Esophagus squamous epithelium (tissue), 5 donors: Measurements from ENCODE around the gene PANX3. TPM values are rescaled to one million over a fixed set of nuclear protein-coding genes. Genes with fewer than 3 reads are reported as not detected.

Experiments used
- DNase-seq: peaks from one replicate; lab custom pipeline; 2025; lab: John Stamatoyannopoulos, UW
- H3K27ac ChIP-seq, 4 donors: fragments of 200-600 bp; sonication (generic); one replicate each; pipeline ENCODE4 v1.5.1; 2016 to 2019; ENCODE audit warnings: mild to moderate bottlenecking in 1 of 4
- H3K27me3 ChIP-seq, 4 donors: fragments of 200-600 bp; sonication (generic); 1 replicate in 3 of 4; 2 replicates in 1 of 4; pipeline versions ENCODE4 v1.5.1 to v1.6.0; 2017 to 2021; ENCODE audit warnings: antibody characterized with exemption in 1 of 4
- H3K36me3 ChIP-seq, 3 donors: fragments of 200-600 bp; sonication (generic); one replicate each; pipeline ENCODE4 v1.5.1; 2016 to 2019
- H3K4me1 ChIP-seq, 3 donors: fragments of 200-600 bp; sonication (generic); one replicate each; pipeline ENCODE4 v1.5.1; 2017 to 2019
- H3K4me3 ChIP-seq, 4 donors: fragments of 200-600 bp; sonication (generic); 1 replicate in 3 of 4; 2 replicates in 1 of 4; pipeline ENCODE4 v1.5.1; 2016 to 2019; ENCODE audit warnings: mild to moderate bottlenecking in 2 of 4, moderate library complexity in 1 of 4
- H3K9me3 ChIP-seq, 3 donors: fragments of 200-600 bp; sonication (generic); one replicate each; pipeline ENCODE4 v1.5.1; 2016 to 2019
- CTCF ChIP-seq, 6 experiments: fragments of 450-650 bp in 4 of 6; fragments of 200-600 bp in 2 of 6; sonication (generic) in 2 of 6; IDR thresholded peaks; one replicate each; pipeline ENCODE4 v1.5.1; 2016 to 2019; ENCODE audit warnings: antibody characterized with exemption in 6 of 6, mild to moderate bottlenecking in 4 of 6, moderate library complexity in 4 of 6
- POLR2A ChIP-seq, 4 donors: fragments of 450-650 bp; IDR thresholded peaks; one replicate each; pipeline ENCODE4 v1.6.1; 2017; ENCODE audit warnings: antibody characterized with exemption in 4 of 4, mild to moderate bottlenecking in 4 of 4, moderate library complexity in 3 of 4
- WGBS, 2 donors: methylation state at CpG; one replicate each; pipeline ENCODE4 v1.1.5; 2018; 5-methylcytosine and 5-hydroxymethylcytosine counted together
- intact Hi-C: fragments of 100-400 bp; cut with DNase I; formaldehyde crosslinking; loops from one replicate; pipeline ENCODE4 v1.15.0; 2022
- total RNA-seq, 4 donors: library from RNA; depleted of rRNA; stranded (reverse); fragments of >200 nt; gene quantifications; one replicate each; pipeline ENCODE4 v1.1.0, GENCODE V29; 2016
- donor health status: DM: yes; HTN: yes; CAD: no.

Gene PANX3
- total RNA-seq, 4 donors from 2014 or later: not detected

GRCh38 chr11:124591430-124591829, 19.8 kb upstream of the PANX3 start:
- intact Hi-C loops: no loop called here
- no peak for DNase-seq

GRCh38 chr11:124592627-124593026, 18.6 kb upstream of the PANX3 start:
- H3K9me3 ChIP-seq: no peaks in the 10 kb centered on the region
- WGBS, 2 donors: 46 to 60% methylated on average over 6 of the region's 6 CpGs
- TF ChIP-seq CTCF (IDR thresholded peaks at IDR 0.05) (no peak), POLR2A (IDR thresholded peaks at IDR 0.05) (no peak)
- no peaks in the 10 kb centered on the region for H3K4me1 ChIP-seq
- H3K4me3 ChIP-seq: no peak overlapping the region
- H3K36me3 ChIP-seq: no peaks in the 10 kb centered on the region
- no peak overlapping the region for H3K27ac ChIP-seq
- intact Hi-C loops: no loop called here
- H3K27me3 ChIP-seq: peaks cover 0 to 20% (median 0%) of the 10 kb centered on the region in 4 donors
- no peak for DNase-seq

More at GRCh38 chr11:124591430-124591829, 19.8 kb upstream of the PANX3 start:
- no peaks in the 10 kb centered on the region for H3K4me1 ChIP-seq
- H3K9me3 ChIP-seq: no peaks in the 10 kb centered on the region
- H3K27ac ChIP-seq: no peak overlapping the region
- H3K27me3 ChIP-seq: peaks cover 0 to 19% (median 0%) of the 10 kb centered on the region in 4 donors
- no peak for TF ChIP-seq CTCF (IDR thresholded peaks at IDR 0.05)
- no peak for TF ChIP-seq POLR2A (IDR thresholded peaks at IDR 0.05)
- H3K36me3 ChIP-seq: no peaks in the 10 kb centered on the region
- no peak overlapping the region for H3K4me3 ChIP-seq
- 54 to 63% methylated on average over 2 of the region's 2 CpGs for WGBS, 2 donors

- WGBS, 2 donors: 95% methylated on average over 3 of the region's 3 CpGs; no CpG with 5 or more reads in 1 of the 2 donors
- Histone ChIP-seq H3K4me1 (no peaks in the 10 kb centered on the region), H3K9me3 (no peaks in the 10 kb centered on the region), H3K4me3 (no peak overlapping the region), H3K27ac (no peak overlapping the region), H3K27me3 (peaks cover 0 to 21% (median 0%) of the 10 kb centered on the region in 4 donors), H3K36me3 (no peaks in the 10 kb centered on the region)
- TF ChIP-seq POLR2A (IDR thresholded peaks at IDR 0.05): no peak
- no peak for TF ChIP-seq CTCF (IDR thresholded peaks at IDR 0.05)
- no peak for DNase-seq
- intact Hi-C loops: no loop called here
Observed at GRCh38 chr11:124595302-124595701, 15.9 kb upstream of the PANX3 start.

GRCh38 chr11:124597626-124598025, 13.6 kb upstream of the PANX3 start:
- no peak for DNase-seq
- H3K9me3 ChIP-seq: no peaks in the 10 kb centered on the region
- H3K27me3 ChIP-seq: peaks cover 0 to 14% (median 0%) of the 10 kb centered on the region in 4 donors
- no peaks in the 10 kb centered on the region for H3K4me1 ChIP-seq
- no peak overlapping the region for H3K27ac ChIP-seq
- TF ChIP-seq CTCF (IDR thresholded peaks at IDR 0.05) (no peak), POLR2A (IDR thresholded peaks at IDR 0.05) (no peak)
- H3K4me3 ChIP-seq: no peak overlapping the region
- no peaks in the 10 kb centered on the region for H3K36me3 ChIP-seq
- intact Hi-C loops: no loop called here

- 55 to 66% methylated on average over 5 of the region's 5 CpGs for WGBS, 2 donors
- Histone ChIP-seq H3K27ac (no peak overlapping the region), H3K36me3 (no peaks in the 10 kb centered on the region), H3K27me3 (peaks cover 0 to 6% (median 0%) of the 10 kb centered on the region in 4 donors), H3K4me1 (no peaks in the 10 kb centered on the region), H3K9me3 (no peaks in the 10 kb centered on the region), H3K4me3 (no peak overlapping the region)
- TF ChIP-seq POLR2A (IDR thresholded peaks at IDR 0.05) (no peak), CTCF (IDR thresholded peaks at IDR 0.05) (no peak)
- intact Hi-C loops: no loop called here
- DNase-seq: no peak
Observed at GRCh38 chr11:124600621-124601320, 10.5 kb upstream of the PANX3 start.
